Mucosa of rectum (tissue), 2 donors: ENCODE measurements around the gene CAMK2D.
A peak's percentile ranks its signal among the peaks of the same experiment; 100 is the strongest.
"Not testable (repeated sequence)": the region's sequence is repeated elsewhere in the genome, so short reads cannot be mapped to it uniquely, and the experiment has no call there.

ENCODE experiments used
- H3K27ac ChIP-seq, 2 donors: one replicate each; pipeline ENCODE4 v1.7.0; 2013; ENCODE audit warnings: inconsistent platforms in 2 of 2, low read depth in 2 of 2, low read length in 2 of 2
- H3K27me3 ChIP-seq, 2 donors: one replicate each; pipeline ENCODE4 v1.7.0; 2013; ENCODE audit warnings: low read length in 2 of 2; ENCODE audit not compliant: control insufficient read depth in 2 of 2, insufficient read depth in 2 of 2
- H3K36me3 ChIP-seq, 2 donors: one replicate each; pipeline ENCODE4 v1.7.0; 2013; ENCODE audit warnings: low read length in 2 of 2; ENCODE audit not compliant: control insufficient read depth in 2 of 2, insufficient read depth in 2 of 2
- H3K4me1 ChIP-seq, 2 donors: one replicate each; pipeline ENCODE4 v1.7.0; 2013; ENCODE audit warnings: low read length in 2 of 2, mild to moderate bottlenecking in 1 of 2; ENCODE audit not compliant: control insufficient read depth in 2 of 2, insufficient read depth in 2 of 2
- H3K4me3 ChIP-seq, 2 donors: one replicate each; pipeline ENCODE4 v1.7.0; 2013; ENCODE audit warnings: low read length in 2 of 2
- H3K9ac ChIP-seq, 2 donors: one replicate each; pipeline ENCODE4 v1.7.0; 2013; ENCODE audit warnings: low read length in 2 of 2, low read depth in 1 of 2, mild to moderate bottlenecking in 1 of 2
- H3K9me3 ChIP-seq, 2 donors: one replicate each; pipeline ENCODE4 v1.7.0; 2013; ENCODE audit warnings: low read length in 2 of 2; ENCODE audit not compliant: control insufficient read depth in 2 of 2
- donor health status: healthy.
- donor health status: Normal muscosa, but diverticular disease.

Gene CAMK2D

DNA sequence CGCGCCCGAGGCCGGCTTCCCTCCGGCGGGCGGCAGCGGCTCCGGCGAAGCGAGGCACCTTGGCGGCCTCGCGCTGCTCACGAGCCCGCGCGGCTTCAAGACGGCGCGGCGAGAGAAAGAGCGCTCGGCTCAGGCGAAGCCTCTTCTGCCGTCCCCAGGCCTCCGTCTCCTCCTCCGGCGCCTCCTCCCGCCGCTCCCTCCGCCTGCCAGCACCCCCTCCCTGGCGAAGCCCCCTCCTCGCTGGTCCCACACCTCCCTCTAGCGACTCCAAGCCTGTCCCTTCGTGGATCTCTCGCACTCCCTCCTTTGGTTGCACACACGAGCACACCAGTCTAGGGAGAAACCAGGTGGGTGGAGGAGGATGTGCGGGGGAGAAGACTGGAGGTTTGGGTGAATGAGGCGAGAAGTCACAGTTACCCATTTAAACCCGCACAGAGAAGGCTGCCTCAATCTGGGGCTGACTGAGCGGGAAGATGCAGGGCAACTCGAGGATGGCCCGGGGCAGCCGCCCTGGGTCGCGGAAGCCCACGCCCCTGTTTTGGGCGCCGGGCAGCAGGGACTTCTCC lies at the start of gene CAMK2D:
Gene CAMK2D (minus strand): TSS at position 119 of the 566 bp plus-strand sequence. CDS start 670 bp downstream, outside the sequence.
- H3K4me3 ChIP-seq, result peak within 1 kb of the TSS; percentile 98
- peak within 1 kb of the TSS; percentile 99 to 100 for H3K27ac ChIP-seq
- peaks cover 13 to 16% of the 10 kb centered on the region in 2 donors for H3K4me1 ChIP-seq
- H3K27me3 ChIP-seq, result no peaks in the 10 kb centered on the region
- no peaks in the 10 kb centered on the region for H3K9me3 ChIP-seq
- H3K9ac ChIP-seq, result peak within 1 kb of the TSS; percentile 99
- H3K36me3 ChIP-seq, result peaks cover 0 to 8% of the 10 kb centered on the region in 2 donors

GRCh38 chr4:113810906-113811305 lies 49.4 kb upstream of the CAMK2D start:
- Histone ChIP-seq H3K9me3 (no peaks in the 10 kb centered on the region), H3K27ac (no peak overlapping the region), H3K9ac (no peak overlapping the region), H3K27me3 (no peaks in the 10 kb centered on the region), H3K4me3 (no peak overlapping the region), H3K36me3 (no peaks in the 10 kb centered on the region), H3K4me1 (no peaks in the 10 kb centered on the region)

DNA sequence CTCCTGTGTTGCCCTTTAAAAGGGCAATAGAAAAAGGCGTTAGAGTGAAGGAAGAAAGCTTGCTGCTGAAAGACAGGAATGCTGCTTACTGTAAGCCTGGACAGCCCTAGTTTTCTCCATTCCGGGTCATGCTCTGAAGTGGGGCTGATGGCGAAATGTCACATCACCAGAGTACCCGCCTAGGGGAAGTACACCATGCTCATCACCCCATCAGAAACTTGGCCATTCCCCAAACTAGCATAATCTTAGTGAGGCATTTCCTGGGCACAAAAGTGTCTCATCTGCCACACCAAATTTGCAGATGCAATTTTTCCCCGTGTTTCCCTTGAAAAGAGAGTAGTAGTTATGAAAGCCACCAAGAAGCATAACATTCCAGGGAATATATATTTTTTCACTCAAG lies 47.8 kb upstream of the CAMK2D start:
- H3K4me1 ChIP-seq, result no peaks in the 10 kb centered on the region
- H3K27ac ChIP-seq, result no peak overlapping the region
- H3K9me3 ChIP-seq, result no peaks in the 10 kb centered on the region
- no peaks in the 10 kb centered on the region for H3K36me3 ChIP-seq
- H3K9ac ChIP-seq, result no peak overlapping the region
- H3K27me3 ChIP-seq, result no peaks in the 10 kb centered on the region
- no peak overlapping the region for H3K4me3 ChIP-seq

DNA sequence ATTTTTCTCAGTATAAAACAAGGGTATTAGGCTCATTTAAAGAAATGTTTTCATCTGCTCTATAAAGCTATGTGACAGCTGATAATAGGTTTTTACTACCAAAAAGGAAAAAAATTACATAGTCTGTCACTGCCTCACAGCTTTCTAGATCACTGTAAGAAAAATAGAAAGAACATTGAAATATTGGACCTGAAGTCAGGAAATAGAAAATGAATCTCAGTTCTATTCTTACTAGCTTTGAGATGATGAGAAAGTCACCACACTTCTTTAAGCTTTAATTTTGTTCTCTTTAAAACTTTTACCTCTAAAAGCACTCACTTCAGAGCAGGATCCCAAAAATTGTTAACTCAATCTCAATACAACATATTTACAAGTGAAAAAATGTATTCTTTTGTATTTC lies 45.3 kb upstream of the CAMK2D start:
- H3K9ac ChIP-seq, result no peak overlapping the region
- H3K36me3 ChIP-seq, result no peaks in the 10 kb centered on the region
- no peak overlapping the region for H3K4me3 ChIP-seq
- H3K9me3 ChIP-seq, result peaks cover 0 to 2% of the 10 kb centered on the region in 2 donors
- H3K4me1 ChIP-seq, result no peaks in the 10 kb centered on the region
- H3K27ac ChIP-seq, result no peak overlapping the region
- H3K27me3 ChIP-seq, result no peaks in the 10 kb centered on the region

GRCh38 chr4:113801882-113802281 lies 40.3 kb upstream of the CAMK2D start:
- no peaks in the 10 kb centered on the region for H3K4me1 ChIP-seq
- no peak overlapping the region for H3K9ac ChIP-seq
- no peak overlapping the region for H3K27ac ChIP-seq
- no peaks in the 10 kb centered on the region for H3K27me3 ChIP-seq
- H3K4me3 ChIP-seq, result no peak overlapping the region
- H3K9me3 ChIP-seq, result peaks cover 0 to 2% of the 10 kb centered on the region in 2 donors
- no peaks in the 10 kb centered on the region for H3K36me3 ChIP-seq

GRCh38 chr4:113796381-113796780 lies 34.8 kb upstream of the CAMK2D start:
- H3K9ac ChIP-seq, H3K27me3 ChIP-seq, H3K4me1 ChIP-seq, H3K27ac ChIP-seq, H3K9me3 ChIP-seq, H3K4me3 ChIP-seq, H3K36me3 ChIP-seq: not testable (repeated sequence)

DNA sequence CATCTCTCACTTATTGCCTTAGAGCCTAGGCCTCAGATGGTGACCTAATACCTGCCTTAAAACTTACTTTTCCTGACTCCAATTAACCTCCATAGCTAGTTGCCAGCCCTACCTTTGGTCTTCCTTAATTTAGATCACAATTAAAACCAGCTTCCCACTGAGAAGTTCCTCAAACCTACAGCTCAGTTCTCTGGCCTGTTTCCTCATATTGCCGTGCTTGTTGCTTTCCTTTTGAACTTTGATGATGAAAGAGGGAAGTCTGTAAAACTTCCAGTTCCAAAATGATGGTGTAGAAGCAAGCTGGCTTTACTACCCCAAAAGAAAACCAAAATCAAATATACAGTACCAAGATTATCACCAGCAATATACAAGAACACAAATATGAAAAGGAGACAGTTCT lies 28.9 kb upstream of the CAMK2D start:
- Histone ChIP-seq H3K9me3 (no peaks in the 10 kb centered on the region), H3K27ac (no peak overlapping the region), H3K36me3 (no peaks in the 10 kb centered on the region), H3K4me3 (no peak overlapping the region), H3K9ac (no peak overlapping the region), H3K27me3 (no peaks in the 10 kb centered on the region), H3K4me1 (no peaks in the 10 kb centered on the region)

DNA sequence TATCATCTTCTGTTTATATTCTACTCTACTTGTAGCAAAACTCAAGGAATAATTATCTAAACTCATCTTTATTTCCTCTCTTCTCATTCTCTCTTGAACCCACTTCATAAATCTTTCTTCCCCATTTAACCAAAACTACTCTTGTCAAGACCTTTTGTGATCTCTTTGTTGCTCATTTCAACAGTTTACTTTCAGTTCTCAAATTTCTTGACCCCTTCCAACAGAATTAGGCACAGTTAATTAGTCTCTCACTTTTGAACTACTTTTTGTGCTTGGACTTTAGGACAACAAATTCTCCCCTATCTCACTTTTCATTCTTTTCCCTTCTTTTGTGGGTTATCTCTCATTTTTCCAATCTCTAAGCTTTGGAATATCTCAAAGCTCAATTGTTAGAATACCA lies 27.4 kb upstream of the CAMK2D start:
- Histone ChIP-seq H3K9ac (no peak overlapping the region), H3K4me3 (no peak overlapping the region), H3K36me3 (no peaks in the 10 kb centered on the region), H3K27ac (no peak overlapping the region), H3K9me3 (no peaks in the 10 kb centered on the region), H3K27me3 (no peaks in the 10 kb centered on the region), H3K4me1 (peaks cover 0 to 2% of the 10 kb centered on the region in 2 donors)

DNA sequence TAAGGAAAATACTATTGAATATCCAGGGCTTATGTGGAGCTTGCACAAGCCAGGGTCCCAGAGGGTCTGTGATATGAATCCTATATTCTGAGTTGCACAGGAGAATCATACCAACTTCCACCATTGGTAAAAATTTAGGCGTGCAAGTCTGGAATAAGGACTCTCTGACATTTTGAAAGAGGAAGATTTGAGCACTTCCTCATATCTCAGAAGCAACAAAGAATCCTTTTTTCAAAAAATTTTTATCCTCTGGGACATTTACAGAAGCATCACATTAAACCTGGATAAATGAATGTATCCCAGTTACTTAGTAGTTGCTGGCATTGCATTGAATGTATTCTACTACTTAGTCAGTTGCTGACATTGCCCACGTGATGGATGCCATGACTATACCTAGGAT lies 24.2 kb upstream of the CAMK2D start:
- H3K4me1 ChIP-seq, result peaks cover 0 to 2% of the 10 kb centered on the region in 2 donors
- H3K4me3 ChIP-seq, result no peak overlapping the region
- no peaks in the 10 kb centered on the region for H3K27me3 ChIP-seq
- no peaks in the 10 kb centered on the region for H3K36me3 ChIP-seq
- H3K9me3 ChIP-seq, result no peaks in the 10 kb centered on the region
- H3K27ac ChIP-seq, result no peak overlapping the region
- no peak overlapping the region for H3K9ac ChIP-seq

DNA sequence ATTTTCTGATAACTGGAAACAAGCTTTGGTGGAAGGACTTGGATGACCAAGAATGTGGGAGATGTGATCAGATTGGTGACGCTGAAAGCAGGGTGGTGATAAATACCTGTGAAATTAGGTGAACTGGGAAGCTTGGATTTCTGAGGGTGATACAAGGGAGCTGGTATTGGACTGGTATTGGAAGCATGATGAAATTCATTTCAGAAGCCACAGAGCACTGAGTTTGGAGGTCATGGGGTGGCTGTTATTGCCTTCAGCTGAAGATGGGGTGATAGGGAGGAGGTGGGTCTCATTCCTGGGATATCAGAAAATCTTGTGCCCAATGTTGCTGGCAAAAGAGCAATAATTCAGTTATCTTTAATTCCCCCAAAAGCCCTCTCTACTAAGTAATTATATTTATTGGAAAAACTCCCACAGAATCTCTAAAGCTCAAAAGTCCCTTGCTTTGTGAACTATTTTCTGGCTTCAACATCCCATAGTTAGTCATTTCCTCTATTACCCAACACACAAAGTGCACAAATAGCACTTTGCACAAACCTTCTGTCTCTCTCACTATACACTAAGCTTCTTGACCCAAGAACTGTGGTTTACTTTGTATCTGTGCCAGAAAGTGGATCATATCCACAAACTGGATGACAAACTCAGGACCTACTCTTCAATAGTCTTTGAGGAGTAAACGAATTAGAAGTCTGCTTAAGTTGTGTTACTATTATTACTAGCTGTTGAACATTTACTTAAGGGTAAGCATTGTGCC lies 23.1 kb upstream of the CAMK2D start:
- no peak overlapping the region for H3K27ac ChIP-seq

More for the DNA sequence above, 23.1 kb upstream of the CAMK2D start:
- Histone ChIP-seq H3K27me3 (no peaks in the 10 kb centered on the region), H3K4me1 (peaks cover 0 to 2% of the 10 kb centered on the region in 2 donors), H3K36me3 (no peaks in the 10 kb centered on the region), H3K9ac (no peak overlapping the region), H3K4me3 (no peak overlapping the region), H3K9me3 (no peaks in the 10 kb centered on the region)
